OCI-LY1 (cell line): ENCODE measurements around the gene MED14.

Experiments
- CTCF ChIP-seq: fragments of 200-600 bp; sonication (generic), shearing (Covaris generic); IDR thresholded peaks from 2 replicates; pipeline ENCODE4 v1.5.1; 2017; ENCODE audit warnings: mild to moderate bottlenecking, antibody characterized with exemption, low read length, moderate library complexity, mixed read lengths
- EZH2 ChIP-seq: fragments of 200-600 bp; sonication (generic), shearing (Covaris generic); IDR thresholded peaks from 2 replicates; pipeline ENCODE4 v1.8.0; 2017; ENCODE audit warnings: borderline replicate concordance, mixed run types, mild to moderate bottlenecking, antibody characterized with exemption, low read length, moderate library complexity, mixed read lengths

- no peak for TF ChIP-seq CTCF
- no peak for TF ChIP-seq EZH2
Measured at GRCh38 chrX:40749681-40750494, 14.5 kb upstream of the MED14 start.
